RWPE1 (cell line): ENCODE data around the gene GSK3A.

Source experiments
- CTCF ChIA-PET: fragments of 350-600 bp; sonication (Branson Sonifier 250); formaldehyde crosslinking; extraction: SDS; loops from one replicate; lab custom pipeline; 2021; lab: Yijun Ruan, JAX
- POLR2A ChIA-PET: fragments of 400-600 bp; formaldehyde crosslinking; extraction: SDS; loops from one replicate; lab custom pipeline; 2020; ENCODE audit warnings: antibody characterized with exemption; ENCODE audit not compliant: low non-redundant PET; lab: Yijun Ruan, JAX
- DNase-seq: peaks from one replicate; pipeline ENCODE4 v3.0.0; 2012; ENCODE audit warnings: low spot score
- H3K27ac ChIP-seq: fragments of 450-650 bp; 2 replicates; pipeline ENCODE4 v1.5.1; 2017
- CTCF ChIP-seq: fragments of 450-650 bp; conservative IDR thresholded peaks from 2 replicates; pipeline ENCODE4 v1.5.1; 2017; ENCODE audit warnings: low read depth, mild to moderate bottlenecking

The GSK3A gene

GRCh38 chr19:42230571-42230970 is 11.8 kb downstream of the GSK3A start:
- POLR2A ChIA-PET, result no interaction called here
- DNase-seq, result no peak
- H3K27ac ChIP-seq, result peak overlapping the region; percentile 64
- CTCF ChIA-PET, result no interaction called here
- TF ChIP-seq CTCF, result no peak

GRCh38 chr19:42229855-42230351 is 12.5 kb downstream of the GSK3A start:
- CTCF ChIA-PET, result interaction anchor here (0.6 kb wide), 1 partner anchor 148 kb away, joined by 4 read pairs; no protein-coding TSS in a partner anchor
- TF ChIP-seq CTCF, result no peak
- POLR2A ChIA-PET, result interaction anchor here (0.7 kb wide), 1 partner anchor 13 kb away, joined by 3 read pairs; no protein-coding TSS in a partner anchor
- peak overlapping the region; percentile 64 for H3K27ac ChIP-seq
- no peak for DNase-seq

GRCh38 chr19:42229301-42229854 is 13.0 kb downstream of the GSK3A start:
- no peak for DNase-seq
- peak overlapping the region; percentile 64 for H3K27ac ChIP-seq
- CTCF ChIA-PET, result interaction anchor here (0.6 kb wide), 1 partner anchor 147 kb away, joined by 4 read pairs; no protein-coding TSS in a partner anchor
- no peak for TF ChIP-seq CTCF
- POLR2A ChIA-PET, result interaction anchor here (0.7 kb wide), 1 partner anchor 14 kb away, joined by 3 read pairs; no protein-coding TSS in a partner anchor

- CTCF ChIA-PET, result interaction anchor here (0.6 to 0.8 kb wide), 2 partner anchors 67 to 121 kb away, joined by 3 to 7 read pairs; no protein-coding TSS in a partner anchor
- POLR2A ChIA-PET, result no interaction called here
- H3K27ac ChIP-seq, result peak overlapping the region; percentile 64
- no peak for TF ChIP-seq CTCF
- no peak for DNase-seq
Observed at GRCh38 chr19:42228641-42229040, 13.8 kb downstream of the GSK3A start.

GRCh38 chr19:42226886-42227285 is 15.5 kb downstream of the GSK3A start:
- ChIA-PET CTCF (no interaction called here), POLR2A (interaction anchor here (0.6 kb wide), 1 partner anchor 116 kb away, joined by 3 read pairs; no protein-coding TSS in a partner anchor)
- TF ChIP-seq CTCF, result no peak
- DNase-seq, result no peak
- peak overlapping the region; percentile 54 for H3K27ac ChIP-seq

GRCh38 chr19:42225718-42226292 is 16.6 kb downstream of the GSK3A start:
- ChIA-PET POLR2A (no interaction called here), CTCF (interaction anchor here (0.5 to 0.8 kb wide), 4 partner anchors 14 to 282 kb away, joined by 3 to 4 read pairs (median 3); no protein-coding TSS in a partner anchor)
- H3K27ac ChIP-seq, result peak overlapping the region; percentile 54
- no peak for TF ChIP-seq CTCF
- no peak for DNase-seq
